ENCODE data around the gene RNU1-4. TPM values are rescaled to one million over a fixed set of nuclear protein-coding genes. Genes with fewer than 3 reads are reported as not detected.
A peak's percentile ranks its signal among the peaks of the same experiment; 100 is the strongest.
"Not testable (repeated sequence)": the region's sequence is repeated elsewhere in the genome, so short reads cannot be mapped to it uniquely, and the experiment has no call there.

Gene RNU1-4
- under 1 TPM; under 0.01 TPM for total RNA-seq

DNA sequence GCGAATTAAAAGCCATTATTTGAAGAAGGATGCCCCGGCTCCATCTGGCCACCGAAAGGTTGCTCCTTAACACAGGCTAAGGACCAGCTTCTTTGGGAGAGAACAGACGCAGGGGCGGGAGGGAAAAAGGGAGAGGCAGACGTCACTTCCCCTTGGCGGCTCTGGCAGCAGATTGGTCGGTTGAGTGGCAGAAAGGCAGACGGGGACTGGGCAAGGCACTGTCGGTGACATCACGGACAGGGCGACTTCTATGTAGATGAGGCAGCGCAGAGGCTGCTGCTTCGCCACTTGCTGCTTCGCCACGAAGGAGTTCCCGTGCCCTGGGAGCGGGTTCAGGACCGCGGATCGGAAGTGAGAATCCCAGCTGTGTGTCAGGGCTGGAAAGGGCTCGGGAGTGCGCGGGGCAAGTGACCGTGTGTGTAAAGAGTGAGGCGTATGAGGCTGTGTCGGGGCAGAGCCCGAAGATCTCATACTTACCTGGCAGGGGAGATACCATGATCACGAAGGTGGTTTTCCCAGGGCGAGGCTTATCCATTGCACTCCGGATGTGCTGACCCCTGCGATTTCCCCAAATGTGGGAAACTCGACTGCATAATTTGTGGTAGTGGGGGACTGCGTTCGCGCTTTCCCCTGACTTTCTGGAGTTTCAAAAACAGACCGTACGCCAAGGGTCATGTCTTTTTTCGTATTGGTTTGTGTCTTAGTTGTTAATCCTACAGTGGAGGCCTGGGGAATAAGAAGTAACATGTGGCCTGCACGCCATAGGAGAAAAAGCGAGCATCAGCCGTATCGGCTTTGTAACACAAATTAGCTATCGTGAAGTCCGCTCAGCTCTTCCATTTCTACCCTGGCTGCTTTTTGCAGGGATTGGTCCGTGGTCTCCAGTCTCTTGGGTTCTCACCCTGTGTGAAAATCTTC lies at the start of gene RNU1-4:
Gene RNU1-4, plus strand, starts transcription at position 470 of the 918 bp plus-strand sequence.
- not testable (repeated sequence) for DNase-seq (ENCODE audit: low spot score)
- peak; percentile 89 for ATAC-seq (ENCODE audit: low FRiP score)

DNA sequence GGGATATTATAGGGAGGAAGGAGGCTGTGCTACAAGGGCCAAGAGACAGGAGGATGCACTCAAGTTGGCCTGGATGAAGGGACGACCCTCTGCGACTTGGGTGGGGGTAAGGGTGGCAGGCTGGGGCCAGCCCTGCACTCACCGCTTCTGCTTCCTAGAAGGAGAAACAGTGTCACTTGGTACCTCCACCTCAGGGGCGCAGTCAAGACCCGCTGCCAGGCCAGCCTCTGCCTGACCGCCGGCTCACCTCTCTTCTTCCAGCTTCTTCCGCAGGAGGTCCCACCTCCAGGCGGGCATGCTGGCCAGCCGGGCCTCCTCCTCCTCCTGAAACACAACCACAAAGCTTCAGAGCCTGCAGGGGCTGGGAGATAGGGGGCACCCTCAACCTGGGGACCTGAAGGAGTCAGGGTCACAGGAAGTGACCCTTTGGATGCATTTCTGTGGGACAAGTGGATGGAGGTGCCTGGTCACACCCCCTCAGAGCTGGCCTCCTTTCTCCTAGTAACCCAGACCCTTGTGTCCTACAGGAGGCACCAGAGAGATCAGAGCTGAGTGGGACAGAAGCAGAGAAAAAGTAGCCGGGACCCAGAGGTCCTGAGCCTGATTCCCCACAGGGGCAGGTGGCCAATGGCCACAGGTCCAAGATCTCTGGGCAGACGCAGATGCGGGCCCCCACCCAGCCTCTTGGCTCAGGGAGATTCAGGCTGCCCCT lies 49.2 kb upstream of the RNU1-4 start:
- not testable (repeated sequence) for DNase-seq (ENCODE audit: low spot score); ATAC-seq (ENCODE audit: low FRiP score)

DNA sequence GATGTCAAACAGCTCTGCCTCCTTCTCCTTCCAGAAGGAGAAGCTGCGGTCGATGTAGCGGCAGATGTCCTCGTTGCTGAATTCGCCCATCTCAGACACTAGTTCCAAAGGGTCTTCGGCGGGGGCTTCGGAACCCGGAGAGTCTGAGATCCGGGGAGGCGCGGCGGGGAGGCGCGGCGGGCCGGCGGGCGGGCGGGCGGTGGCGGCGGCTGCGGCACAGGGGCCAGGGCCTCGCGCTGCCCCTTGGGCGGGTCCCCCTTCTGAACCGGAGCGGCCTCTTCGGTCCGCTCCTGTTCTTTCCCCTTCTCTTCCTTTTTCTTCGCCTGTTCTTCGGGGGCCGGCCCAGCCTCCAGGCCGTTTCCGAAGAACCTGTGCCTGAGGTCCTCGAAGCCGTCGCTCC lies 48.0 kb upstream of the RNU1-4 start:
- not testable (repeated sequence) for ATAC-seq (ENCODE audit: low FRiP score); DNase-seq (ENCODE audit: low spot score)

DNA sequence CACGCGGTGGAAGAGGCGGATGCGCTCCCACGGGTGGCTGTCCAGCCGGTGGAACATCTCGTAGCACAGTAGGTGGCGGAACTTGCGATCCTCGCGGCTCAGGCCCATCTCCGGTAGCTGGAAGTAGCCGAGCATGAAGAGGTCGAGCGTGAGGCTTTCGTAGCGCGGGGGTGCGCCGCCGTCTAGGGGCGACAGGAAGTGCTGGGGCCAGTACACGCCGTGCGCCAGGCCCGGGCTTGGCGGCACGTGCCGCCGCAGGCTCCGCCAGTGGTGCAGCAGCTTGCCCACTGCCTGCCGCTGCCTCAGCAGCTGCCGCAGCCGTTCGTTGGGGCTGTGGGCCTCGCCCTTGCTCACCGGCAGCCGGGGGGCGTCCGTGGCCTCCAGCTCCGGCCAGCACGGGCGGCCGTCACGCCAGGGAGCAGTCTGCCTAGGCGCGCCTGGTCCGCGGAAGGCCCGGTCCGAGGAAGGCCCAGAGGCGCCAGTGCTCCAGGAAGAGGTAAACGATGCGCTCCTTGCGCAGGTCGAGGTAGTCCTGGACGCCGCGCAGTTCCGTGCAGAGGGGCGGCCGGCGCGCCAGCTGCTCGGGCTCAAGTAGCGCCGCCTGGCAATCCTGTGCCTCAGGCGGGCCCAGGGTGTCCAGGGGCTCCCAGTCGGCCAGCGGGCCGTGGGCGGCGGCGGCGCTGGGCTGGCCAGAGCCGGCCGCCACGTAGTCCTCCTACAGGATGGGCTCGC lies 47.4 kb upstream of the RNU1-4 start:
- DNase-seq (ENCODE audit: low spot score); ATAC-seq (ENCODE audit: low FRiP score): not testable (repeated sequence)

DNA sequence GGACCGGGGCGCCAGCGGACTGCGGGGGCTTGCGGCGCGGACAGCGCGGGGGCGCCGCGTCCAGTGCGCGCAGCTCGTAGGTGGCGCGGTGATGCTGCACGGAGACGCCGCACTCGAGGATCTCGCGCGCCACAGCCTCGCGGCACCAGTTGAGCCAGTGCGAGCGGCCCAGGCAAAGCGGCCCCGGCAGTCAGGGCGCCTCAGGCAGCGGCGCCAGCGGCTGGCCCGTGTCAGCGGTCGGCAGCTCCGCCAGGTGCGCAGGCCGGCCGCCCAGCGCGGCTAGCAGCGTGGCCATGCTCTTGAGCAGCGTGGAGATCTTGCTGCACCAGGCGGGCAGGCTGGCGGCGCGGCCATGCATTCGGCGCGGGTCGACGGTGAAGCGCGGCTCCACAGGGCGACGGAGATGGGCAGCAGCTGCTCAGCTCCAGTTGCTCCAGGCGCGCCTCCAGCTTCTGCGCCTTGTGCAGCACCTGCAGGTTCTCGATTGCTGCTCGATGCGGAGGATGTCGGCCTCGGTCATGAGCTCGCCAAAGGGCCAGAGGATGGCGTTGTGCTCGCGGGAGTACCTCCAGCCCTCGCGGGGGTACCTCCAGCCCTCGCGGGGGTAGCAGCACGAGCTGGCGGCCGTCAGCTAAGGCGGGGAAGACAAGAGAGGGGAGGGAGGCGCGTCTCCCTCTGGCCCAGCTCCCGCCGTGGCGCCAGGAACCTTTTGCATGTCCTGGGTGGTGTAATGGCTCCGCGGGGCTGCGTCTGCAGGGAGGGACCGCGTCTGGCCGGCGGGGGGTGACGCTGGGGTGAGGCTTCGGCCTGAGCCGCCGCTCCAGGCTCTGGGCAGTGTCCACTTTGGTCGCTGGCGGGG lies 46.6 kb upstream of the RNU1-4 start:
- ATAC-seq (ENCODE audit: low FRiP score): peak; percentile 20
- not testable (repeated sequence) for DNase-seq (ENCODE audit: low spot score)

DNA sequence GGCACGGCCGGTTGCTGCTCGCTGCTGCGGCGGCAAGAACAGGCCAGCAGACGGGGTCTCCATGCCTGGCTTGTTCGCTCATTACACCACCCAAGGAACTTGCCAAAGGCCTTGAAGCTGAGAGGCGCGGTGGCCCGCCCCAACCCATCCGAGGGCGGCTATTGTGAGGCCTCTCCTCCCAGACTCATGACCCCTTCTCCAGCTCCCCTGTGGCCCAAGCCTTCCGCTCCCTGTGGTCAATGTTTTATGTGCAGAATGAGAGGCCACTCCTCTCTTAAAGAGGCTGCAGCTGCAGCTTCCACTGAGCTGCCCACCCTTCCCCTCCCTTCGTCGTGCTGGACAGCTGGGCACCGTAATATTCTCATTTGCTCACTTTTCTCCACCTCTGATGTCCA lies 46.0 kb upstream of the RNU1-4 start:
- ATAC-seq (ENCODE audit: low FRiP score): not testable (repeated sequence)

DNA sequence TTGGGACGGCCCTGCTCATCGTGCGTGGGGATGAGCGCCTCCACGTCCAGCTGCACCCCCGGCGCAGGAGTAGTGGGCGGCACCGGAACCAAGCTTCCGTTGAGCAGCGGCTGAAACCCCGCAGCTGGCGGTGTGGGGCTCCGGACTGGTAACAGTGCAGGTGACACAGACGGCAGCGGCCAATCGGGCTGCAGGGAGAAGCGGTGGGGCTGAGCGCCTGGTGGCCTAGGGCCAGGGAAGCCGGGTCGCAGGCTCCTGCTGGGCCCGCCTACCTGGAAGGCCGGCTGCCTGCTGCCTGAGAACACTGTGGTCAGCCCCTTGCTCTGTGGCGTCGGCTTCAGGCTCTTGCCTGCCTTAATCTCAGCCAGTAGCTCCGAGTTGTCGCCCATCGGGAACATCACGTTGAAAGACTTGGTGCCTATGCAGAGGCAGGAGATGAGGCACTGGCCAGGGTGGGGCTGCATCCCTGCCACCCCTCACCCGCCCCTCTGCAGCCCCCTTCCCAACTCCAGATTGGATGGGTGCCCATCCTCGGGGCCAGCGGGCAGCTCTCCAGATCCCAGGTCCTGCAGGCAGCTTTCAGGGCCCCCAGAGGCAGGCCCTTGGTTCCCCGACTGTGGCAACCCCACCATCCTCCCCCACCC lies 43.7 kb upstream of the RNU1-4 start:
- not testable (repeated sequence) for DNase-seq (ENCODE audit: low spot score); ATAC-seq (ENCODE audit: low FRiP score)

More for the DNA sequence above, 46.0 kb upstream of the RNU1-4 start:
- DNase-seq (ENCODE audit: low spot score): not testable (repeated sequence)

DNA sequence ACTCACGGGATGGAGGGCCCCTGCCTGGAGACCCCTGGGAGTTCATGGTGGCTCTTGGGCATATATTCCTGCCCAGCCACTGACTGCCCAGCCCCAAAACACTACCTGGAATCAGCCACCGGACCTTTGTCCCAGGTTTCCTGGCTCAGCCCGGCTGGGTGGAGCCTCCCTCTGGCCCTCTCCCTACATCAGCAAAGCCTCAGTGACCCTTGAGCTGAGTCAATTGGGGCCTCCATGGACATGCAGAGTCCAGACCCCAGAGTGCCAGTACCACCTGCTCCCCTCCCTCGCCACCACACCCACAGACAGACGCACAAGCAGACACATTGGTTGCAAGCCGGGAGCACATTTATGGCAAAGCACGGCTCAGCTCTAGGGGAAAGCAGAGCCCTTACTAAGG lies 43.2 kb upstream of the RNU1-4 start:
- not testable (repeated sequence) for ATAC-seq (ENCODE audit: low FRiP score)

DNA sequence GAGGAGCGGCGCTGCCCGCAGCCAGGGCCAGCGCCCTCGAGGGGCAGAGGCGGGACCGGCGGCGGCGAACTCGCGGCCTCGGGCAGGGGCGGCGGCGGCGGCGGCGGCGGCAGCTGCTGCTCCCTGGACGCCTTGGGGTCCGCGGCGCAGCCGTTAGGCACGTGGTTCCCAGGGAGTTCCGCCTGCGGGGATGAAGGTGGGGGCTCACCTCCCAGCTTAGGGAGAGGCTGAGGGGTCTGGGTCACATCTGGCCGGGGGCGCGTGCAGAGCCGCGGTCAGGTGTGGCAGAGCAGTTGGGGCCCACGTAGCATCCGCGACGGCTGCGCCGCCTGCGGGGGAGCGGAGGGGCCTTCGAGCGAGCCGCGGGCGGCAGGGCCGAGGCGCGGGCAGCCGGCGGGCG lies 40.9 kb upstream of the RNU1-4 start:
- not testable (repeated sequence) for DNase-seq (ENCODE audit: low spot score); ATAC-seq (ENCODE audit: low FRiP score)

More for the DNA sequence above, 43.2 kb upstream of the RNU1-4 start:
- DNase-seq (ENCODE audit: low spot score): not testable (repeated sequence)

DNA sequence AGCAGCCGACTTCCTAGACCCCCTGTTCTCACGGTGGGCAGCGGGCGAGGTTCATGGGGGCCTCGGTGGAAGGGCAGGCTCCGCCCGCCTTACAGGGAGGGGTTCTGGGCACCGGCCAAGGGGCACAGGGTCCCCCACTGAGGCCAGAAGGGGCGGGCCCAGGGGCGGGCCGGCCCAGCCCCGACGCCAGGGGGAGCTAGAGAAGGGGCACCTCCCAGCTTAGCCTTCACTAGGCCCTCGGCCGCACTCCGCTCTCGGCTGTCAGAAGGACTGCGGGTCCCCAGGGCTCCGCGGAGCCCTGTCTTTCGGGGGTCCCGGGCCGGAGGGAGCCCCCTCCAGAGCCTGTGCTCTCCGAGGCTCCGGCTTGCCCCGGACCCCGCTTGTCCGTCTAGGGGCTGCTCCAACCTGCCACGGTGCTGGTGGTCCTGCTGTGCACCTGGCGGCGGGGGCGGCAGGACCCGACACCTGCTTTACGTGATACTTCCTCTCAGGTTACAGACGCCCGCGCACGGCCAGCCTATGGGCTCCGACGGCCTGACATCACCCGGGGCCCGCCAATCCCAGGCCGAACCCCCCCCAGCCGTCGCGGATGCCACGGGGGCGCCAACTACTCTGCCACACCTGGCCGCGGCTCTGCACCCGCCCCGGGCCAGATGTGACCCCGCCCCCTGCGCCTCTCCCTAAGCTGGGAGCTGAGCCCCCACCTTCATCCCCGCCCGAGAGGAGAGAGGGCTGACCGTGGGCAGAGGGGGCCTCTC lies 40.0 kb upstream of the RNU1-4 start:
- DNase-seq (ENCODE audit: low spot score); ATAC-seq (ENCODE audit: low FRiP score): not testable (repeated sequence)

DNA sequence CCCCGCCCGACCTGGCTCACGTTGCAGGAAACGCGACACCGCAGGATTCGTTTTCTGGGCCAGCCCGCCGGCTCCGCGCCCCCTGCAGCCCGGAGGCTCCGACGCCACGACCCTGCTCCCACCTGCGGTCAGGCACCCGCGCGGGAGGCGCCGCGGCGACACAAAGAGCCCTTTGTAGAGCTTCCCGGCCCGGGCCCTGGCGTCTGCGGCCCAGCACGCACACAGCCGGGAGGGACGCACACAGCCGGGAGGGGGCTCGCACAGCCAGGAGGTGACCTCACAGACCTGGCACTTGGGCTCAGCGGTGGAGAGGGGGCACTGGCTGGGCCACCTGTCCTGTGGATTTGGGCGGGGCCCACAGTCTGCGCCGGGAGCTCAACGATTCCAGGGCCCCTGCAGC lies 39.1 kb upstream of the RNU1-4 start:
- ATAC-seq (ENCODE audit: low FRiP score): not testable (repeated sequence)

DNA sequence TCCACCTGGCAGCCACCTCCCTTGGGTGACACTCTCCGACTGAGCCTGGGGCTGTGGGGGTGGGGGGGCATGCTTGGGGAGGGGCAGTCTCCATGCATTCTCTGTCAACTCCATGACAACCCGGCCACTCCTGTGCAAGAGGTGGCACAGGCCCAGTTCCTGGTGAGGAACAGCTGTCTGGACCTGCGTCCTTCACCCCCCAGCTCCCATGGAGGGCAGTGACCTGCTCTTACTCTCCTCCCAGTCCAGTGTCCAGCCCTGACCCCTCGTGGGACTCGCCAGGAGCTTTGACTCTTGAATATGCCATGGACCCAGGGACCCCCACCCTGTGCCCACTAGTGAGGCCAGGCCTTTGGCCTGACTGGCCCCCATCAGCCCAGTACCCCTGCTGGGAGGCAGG lies 38.0 kb upstream of the RNU1-4 start:
- DNase-seq (ENCODE audit: low spot score); ATAC-seq (ENCODE audit: low FRiP score): not testable (repeated sequence)

More for the DNA sequence above, 39.1 kb upstream of the RNU1-4 start:
- not testable (repeated sequence) for DNase-seq (ENCODE audit: low spot score)

DNA sequence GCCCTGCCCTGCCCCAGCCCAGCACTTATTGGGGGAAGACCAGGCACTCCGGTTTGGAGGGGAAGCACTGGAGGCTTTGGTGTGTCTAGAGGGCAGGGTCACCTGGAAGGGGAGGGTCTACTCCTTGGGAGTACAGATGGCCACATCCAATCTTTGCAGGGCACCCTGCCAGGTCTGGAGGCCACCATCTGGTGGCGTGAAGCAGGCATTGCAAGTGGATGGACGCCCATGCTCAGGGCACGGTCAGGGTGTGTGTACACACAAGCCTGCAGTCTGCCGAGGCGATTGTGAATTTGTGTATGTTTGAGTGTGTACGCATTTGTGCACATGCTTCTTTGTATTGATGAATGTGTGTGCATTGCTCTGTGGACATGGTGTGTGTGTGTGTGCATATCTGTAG lies 37.2 kb upstream of the RNU1-4 start:
- DNase-seq (ENCODE audit: low spot score); ATAC-seq (ENCODE audit: low FRiP score): not testable (repeated sequence)

DNA sequence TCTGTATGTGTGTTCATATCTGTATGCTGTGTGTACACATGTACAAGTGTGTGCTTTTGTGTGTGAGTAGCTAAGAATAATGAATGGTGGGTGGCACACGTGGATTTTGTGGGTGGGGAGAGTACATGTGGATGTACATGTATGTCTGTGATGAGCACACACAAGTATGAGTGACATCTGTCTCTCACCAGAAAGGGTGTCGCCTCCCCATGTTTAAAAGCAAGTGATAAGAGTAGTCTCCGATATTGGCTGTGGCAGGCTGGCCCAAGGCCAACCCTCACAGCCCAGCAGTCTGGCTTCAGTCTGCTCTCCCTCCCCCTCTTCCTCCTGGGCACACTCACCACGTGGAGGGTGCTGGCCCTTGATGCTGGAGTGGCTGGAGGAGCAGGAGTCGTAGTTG lies 36.7 kb upstream of the RNU1-4 start:
- ATAC-seq (ENCODE audit: low FRiP score); DNase-seq (ENCODE audit: low spot score): not testable (repeated sequence)

DNA sequence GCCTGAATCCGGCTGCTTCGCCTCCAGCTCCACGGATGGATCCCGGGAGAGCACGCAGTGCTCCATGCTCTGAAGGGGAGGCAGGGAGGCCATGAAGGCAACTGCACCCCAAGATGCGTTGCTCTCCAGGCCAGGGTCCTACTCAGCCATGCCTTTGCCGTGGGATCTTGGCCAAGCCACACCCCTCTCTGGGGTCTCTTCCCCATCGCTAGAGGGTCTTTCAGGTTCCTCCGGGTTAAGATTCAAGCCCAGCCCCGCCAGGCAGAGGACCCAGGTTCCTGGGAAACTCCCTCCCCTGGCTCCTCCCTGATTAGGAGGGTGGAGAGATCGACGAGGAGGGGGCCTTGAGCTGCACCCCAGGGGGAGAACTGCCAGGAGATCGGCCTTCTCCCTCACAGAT lies 36.2 kb upstream of the RNU1-4 start:
- DNase-seq (ENCODE audit: low spot score); ATAC-seq (ENCODE audit: low FRiP score): not testable (repeated sequence)

DNA sequence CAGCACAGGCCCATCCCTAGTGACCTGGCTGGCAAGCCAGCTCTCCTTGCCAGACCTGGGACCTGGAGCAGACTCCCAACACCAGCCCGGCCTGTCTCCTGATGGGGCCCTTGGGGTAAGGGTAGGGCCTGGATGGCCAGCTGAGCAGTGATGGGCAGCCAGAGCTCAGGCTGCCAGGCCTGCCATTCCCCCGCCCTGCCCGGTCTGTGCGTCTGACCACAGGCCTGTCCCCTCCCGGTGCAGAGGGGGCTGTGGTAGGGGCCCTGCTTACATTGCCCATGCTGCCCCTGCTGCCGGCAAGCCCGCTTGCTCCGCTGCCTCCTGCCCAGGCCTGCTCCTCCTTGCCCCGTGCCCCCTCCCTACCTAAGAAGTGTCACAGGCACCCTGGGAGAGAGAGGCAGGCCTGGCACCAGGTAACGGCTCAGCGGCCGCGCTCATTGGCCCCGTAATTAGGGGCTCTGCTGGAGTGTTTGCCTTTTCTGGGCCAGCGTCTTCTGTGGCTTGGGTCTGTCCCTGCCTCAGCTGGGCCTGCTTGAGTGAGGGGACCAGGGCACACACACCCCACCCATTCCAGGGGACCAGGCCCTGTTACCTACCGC lies 35.7 kb upstream of the RNU1-4 start:
- not testable (repeated sequence) for ATAC-seq (ENCODE audit: low FRiP score)

DNA sequence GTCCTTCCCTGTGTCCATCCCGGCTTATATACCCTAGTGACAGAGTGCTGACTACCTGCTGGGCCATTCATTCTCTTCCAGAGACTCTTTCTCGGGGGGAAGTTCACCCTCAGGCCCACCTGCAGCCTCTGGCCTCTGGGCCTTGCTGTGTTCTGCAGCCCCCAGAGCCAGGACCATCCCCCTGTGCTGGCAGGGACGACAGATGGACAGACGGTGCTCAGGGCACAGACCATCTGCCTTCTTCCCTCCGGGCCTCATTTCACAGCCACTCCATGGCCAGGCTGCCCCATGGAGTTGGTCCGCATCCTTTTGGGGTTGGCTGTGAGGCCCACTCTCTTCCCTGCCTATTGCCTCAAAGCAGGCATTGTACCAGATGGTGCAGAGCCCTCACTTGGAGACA lies 34.0 kb upstream of the RNU1-4 start:
- not testable (repeated sequence) for DNase-seq (ENCODE audit: low spot score); ATAC-seq (ENCODE audit: low FRiP score)

More for the DNA sequence above, 35.7 kb upstream of the RNU1-4 start:
- DNase-seq (ENCODE audit: low spot score): not testable (repeated sequence)
